C4-2B (cell line): ENCODE results near the gene CRISPLD2.

Experiments used
- ZFX ChIP-seq: fragments of 450-650 bp; IDR thresholded peaks from 2 replicates; pipeline ENCODE4 v1.6.1; 2017
- TF ChIP-seq, protein P1 (sequence below): fragments of 450-650 bp; conservative IDR thresholded peaks from 2 replicates; pipeline ENCODE4 v1.5.1; 2017; ENCODE audit warnings: mild to moderate bottlenecking

DNA sequence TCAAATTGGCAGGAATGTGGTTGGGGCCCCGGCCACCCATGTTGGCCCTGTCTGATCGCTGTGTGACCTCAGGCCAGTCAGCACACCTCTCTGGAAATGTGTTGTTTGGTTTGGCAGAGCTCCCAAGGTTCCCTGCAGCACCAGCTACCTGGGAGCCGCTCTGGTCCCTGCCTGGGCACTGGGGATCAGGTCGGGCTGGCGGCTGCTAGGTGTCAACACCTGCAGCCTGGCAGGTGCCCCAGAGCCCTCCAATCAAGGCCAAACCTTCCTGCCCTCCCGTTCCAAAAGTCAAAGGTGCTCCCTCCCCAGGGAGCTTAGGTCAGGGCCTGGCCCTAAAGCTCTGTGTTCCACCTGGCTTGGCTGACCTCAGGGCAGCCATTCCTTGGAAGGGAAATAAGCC is 135.6 kb downstream of the CRISPLD2 start:
- TF ChIP-seq, protein P1, sequence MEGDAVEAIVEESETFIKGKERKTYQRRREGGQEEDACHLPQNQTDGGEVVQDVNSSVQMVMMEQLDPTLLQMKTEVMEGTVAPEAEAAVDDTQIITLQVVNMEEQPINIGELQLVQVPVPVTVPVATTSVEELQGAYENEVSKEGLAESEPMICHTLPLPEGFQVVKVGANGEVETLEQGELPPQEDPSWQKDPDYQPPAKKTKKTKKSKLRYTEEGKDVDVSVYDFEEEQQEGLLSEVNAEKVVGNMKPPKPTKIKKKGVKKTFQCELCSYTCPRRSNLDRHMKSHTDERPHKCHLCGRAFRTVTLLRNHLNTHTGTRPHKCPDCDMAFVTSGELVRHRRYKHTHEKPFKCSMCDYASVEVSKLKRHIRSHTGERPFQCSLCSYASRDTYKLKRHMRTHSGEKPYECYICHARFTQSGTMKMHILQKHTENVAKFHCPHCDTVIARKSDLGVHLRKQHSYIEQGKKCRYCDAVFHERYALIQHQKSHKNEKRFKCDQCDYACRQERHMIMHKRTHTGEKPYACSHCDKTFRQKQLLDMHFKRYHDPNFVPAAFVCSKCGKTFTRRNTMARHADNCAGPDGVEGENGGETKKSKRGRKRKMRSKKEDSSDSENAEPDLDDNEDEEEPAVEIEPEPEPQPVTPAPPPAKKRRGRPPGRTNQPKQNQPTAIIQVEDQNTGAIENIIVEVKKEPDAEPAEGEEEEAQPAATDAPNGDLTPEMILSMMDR: no peak
- no peak for TF ChIP-seq ZFX
